NCI-H524 (cell line): ENCODE data around the gene SIGLEC10.

Source experiments
- DNase-seq, 2 experiments: peaks; one replicate each; lab custom pipeline; 2025; lab: John Stamatoyannopoulos, UW

Gene SIGLEC10

GRCh38 chr19:51365965-51366388 is 51.5 kb downstream of the SIGLEC10 start, which contains the start of gene ETFB:
TSS of gene ETFB (minus strand) at chr19:51366388. CDS start at chr19:51366326, 62 bp downstream.
- DNase-seq: no peak

- DNase-seq: no peak
These were observed 52.1 kb downstream of the SIGLEC10 start for GRCh38 chr19:51365211-51365964.

DNA sequence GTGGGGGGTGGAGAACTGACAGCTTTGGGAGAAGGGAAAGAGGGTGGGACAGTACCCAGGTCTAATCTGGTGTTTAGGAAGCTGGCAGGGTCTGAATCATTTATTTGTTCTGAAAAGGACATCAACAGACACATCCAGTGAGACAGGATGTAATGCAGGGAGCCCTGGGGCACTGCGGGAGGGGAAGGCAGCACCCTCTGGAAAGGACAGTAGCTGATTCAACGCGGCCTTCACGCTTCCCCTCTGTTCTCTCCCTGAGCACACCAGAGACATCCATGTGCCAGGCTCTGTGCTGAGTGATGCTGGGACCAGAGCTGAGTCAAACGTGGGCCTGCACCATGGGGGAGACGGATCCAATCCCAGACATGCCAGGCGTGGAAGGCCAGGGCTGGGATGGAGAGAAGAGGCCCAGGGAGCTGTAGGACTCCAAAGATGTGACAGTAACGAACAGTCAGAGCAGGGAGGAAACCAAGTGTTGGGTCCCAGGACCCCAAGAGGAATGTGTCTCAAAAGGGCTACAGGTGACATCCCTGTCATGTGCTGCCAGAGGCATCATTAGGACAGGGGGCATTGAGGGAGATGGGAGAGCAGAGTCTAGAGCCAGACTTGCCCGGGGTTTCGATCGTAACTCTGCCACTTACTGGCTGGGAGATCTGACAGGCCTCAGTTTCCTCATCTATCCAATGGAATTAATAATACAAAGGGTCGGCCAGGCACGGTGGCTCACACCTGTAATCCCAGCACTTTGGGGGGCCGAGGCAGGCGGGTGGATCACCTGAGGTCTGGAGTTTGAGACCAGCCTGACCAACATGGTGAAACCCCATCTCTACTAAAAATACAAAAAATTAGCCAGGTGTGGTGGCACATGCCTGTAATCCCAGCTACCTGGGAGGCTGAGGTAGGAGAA is 53.0 kb downstream of the SIGLEC10 start:
- DNase-seq: no peak

DNA sequence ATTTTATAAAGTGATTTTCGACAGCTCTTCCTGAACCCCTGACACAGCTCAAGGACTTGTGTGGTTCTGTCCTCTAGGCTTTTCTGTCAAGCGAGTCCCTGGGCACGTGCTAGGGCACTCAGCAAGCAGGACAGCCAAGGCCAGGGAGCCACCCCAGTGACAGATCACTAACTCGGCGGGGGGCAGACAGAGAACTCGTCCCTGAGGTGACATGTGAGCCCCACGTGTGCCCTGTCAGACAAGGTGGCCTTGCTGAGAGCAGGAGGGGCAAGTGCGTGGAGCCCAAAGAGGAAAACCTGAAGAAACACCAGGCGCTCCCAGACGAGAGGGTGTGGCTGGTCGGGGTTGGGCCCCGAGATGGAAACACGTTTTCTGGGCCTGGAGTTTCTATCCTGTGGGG is 56.2 kb downstream of the SIGLEC10 start:
- DNase-seq: no peak
